KMS-11 (cell line): ENCODE data around the gene KCNG4.

Source experiments
- H2AFZ ChIP-seq: fragments of 200-600 bp; sonication (generic); 2 replicates; pipeline ENCODE4 v1.6.1; 2016; ENCODE audit warnings: antibody characterized with exemption, mixed run types, low read depth
- H3K27ac ChIP-seq: fragments of 200-600 bp; sonication (generic); 2 replicates; pipeline ENCODE4 v1.6.1; 2016; ENCODE audit warnings: mild to moderate bottlenecking, mixed run types
- H3K27me3 ChIP-seq: fragments of 200-600 bp; sonication (generic); 2 replicates; pipeline ENCODE4 v1.6.1; 2017; ENCODE audit warnings: mild to moderate bottlenecking, low read depth, mixed run types, moderate library complexity; ENCODE audit not compliant: insufficient read depth
- H3K36me3 ChIP-seq: fragments of 200-600 bp; sonication (generic); 2 replicates; pipeline ENCODE4 v1.6.1; 2017; ENCODE audit warnings: mild to moderate bottlenecking, mixed run types; ENCODE audit not compliant: insufficient read depth
- H3K4me1 ChIP-seq: fragments of 200-600 bp; sonication (generic); 2 replicates; pipeline ENCODE4 v1.6.1; 2016; ENCODE audit warnings: mild to moderate bottlenecking, low read depth, mixed run types; ENCODE audit not compliant: poor library complexity, severe bottlenecking
- H3K4me2 ChIP-seq: fragments of 200-600 bp; sonication (generic); 2 replicates; pipeline ENCODE4 v1.7.0; 2016; ENCODE audit warnings: mild to moderate bottlenecking, mixed run types
- H3K4me3 ChIP-seq: fragments of 200-600 bp; sonication (generic); IDR thresholded peaks from 2 replicates; pipeline ENCODE4 v1.6.1; 2017; ENCODE audit warnings: low read depth, low read length, mixed read lengths; ENCODE audit not compliant: insufficient read depth
- H3K79me2 ChIP-seq: fragments of 200-600 bp; sonication (generic); 2 replicates; pipeline ENCODE4 v1.6.1; 2016; ENCODE audit warnings: low read depth, mixed run types; ENCODE audit not compliant: insufficient read depth
- H3K9ac ChIP-seq: fragments of 200-600 bp; sonication (generic); 2 replicates; pipeline ENCODE4 v1.6.1; 2016; ENCODE audit warnings: mild to moderate bottlenecking, mixed run types
- H4K20me1 ChIP-seq: fragments of 200-600 bp; sonication (generic); 2 replicates; pipeline ENCODE4 v1.6.1; 2016; ENCODE audit warnings: mild to moderate bottlenecking, mixed run types; ENCODE audit not compliant: insufficient read depth
- CTCF ChIP-seq: fragments of 200-600 bp; sonication (generic); conservative IDR thresholded peaks from 2 replicates; pipeline ENCODE4 v1.6.1; 2017; ENCODE audit warnings: low read depth, mild to moderate bottlenecking, antibody characterized with exemption, low read length, moderate library complexity, mixed read lengths

The KCNG4 gene

GRCh38 chr16:84253173-84253572 is 13.4 kb upstream of the KCNG4 start:
- TF ChIP-seq CTCF: no peak
- Histone ChIP-seq H3K4me1 (no peaks in the 10 kb centered on the region), H3K9ac (no peak overlapping the region), H3K36me3 (no peaks in the 10 kb centered on the region), H3K27ac (no peak overlapping the region), H3K27me3 (peaks cover 39% of the 10 kb centered on the region; the same call in 1 of the 2 replicates), H2AFZ (no peak overlapping the region), H3K79me2 (no peaks in the 10 kb centered on the region), H3K4me3 (no peak overlapping the region), H4K20me1 (no peaks in the 10 kb centered on the region), H3K4me2 (no peak overlapping the region)

GRCh38 chr16:84252184-84252583 is 12.4 kb upstream of the KCNG4 start:
- Histone ChIP-seq H3K79me2 (no peaks in the 10 kb centered on the region), H3K4me3 (no peak overlapping the region), H3K27me3 (peaks cover 33% of the 10 kb centered on the region; the same call in 1 of the 2 replicates), H3K36me3 (no peaks in the 10 kb centered on the region), H3K4me1 (no peaks in the 10 kb centered on the region), H3K27ac (no peak overlapping the region), H3K9ac (no peak overlapping the region), H2AFZ (no peak overlapping the region), H4K20me1 (no peaks in the 10 kb centered on the region), H3K4me2 (no peak overlapping the region)
- no peak for TF ChIP-seq CTCF

- H3K27ac ChIP-seq: no peak overlapping the region
- H4K20me1 ChIP-seq: no peaks in the 10 kb centered on the region
- no peak overlapping the region for H2AFZ ChIP-seq
- H3K27me3 ChIP-seq: peaks cover 34% of the 10 kb centered on the region; the same call in 1 of the 2 replicates
- no peaks in the 10 kb centered on the region for H3K36me3 ChIP-seq
- H3K4me1 ChIP-seq: no peaks in the 10 kb centered on the region
- no peak overlapping the region for H3K4me3 ChIP-seq
- no peak overlapping the region for H3K9ac ChIP-seq
- H3K4me2 ChIP-seq: no peak overlapping the region
- no peaks in the 10 kb centered on the region for H3K79me2 ChIP-seq
- no peak for TF ChIP-seq CTCF
Observed at GRCh38 chr16:84247844-84248243, 8.0 kb upstream of the KCNG4 start.

- no peak overlapping the region for H3K4me3 ChIP-seq
- H3K27ac ChIP-seq: no peak overlapping the region
- no peaks in the 10 kb centered on the region for H3K36me3 ChIP-seq
- H3K4me2 ChIP-seq: no peak overlapping the region
- no peaks in the 10 kb centered on the region for H3K79me2 ChIP-seq
- no peak overlapping the region for H3K9ac ChIP-seq
- H3K4me1 ChIP-seq: no peaks in the 10 kb centered on the region
- no peak overlapping the region for H2AFZ ChIP-seq
- TF ChIP-seq CTCF: no peak
- no peaks in the 10 kb centered on the region for H4K20me1 ChIP-seq
- H3K27me3 ChIP-seq: peaks cover 34% of the 10 kb centered on the region; the same call in 1 of the 2 replicates
Observed at GRCh38 chr16:84247331-84247730, 7.5 kb upstream of the KCNG4 start.
